ENCODE measurements around the gene TNFAIP8. TPM values are rescaled to one million over a fixed set of nuclear protein-coding genes. Genes with fewer than 3 reads are reported as not detected.

The TNFAIP8 gene
- 29.6 TPM for total RNA-seq
- long read RNA-seq, full-length matches to known transcripts = 119 of 131 reads
- long read RNA-seq, partial matches to known transcripts = 3 of 131 reads
- long read RNA-seq, other reads (novel, unspliced or antisense) = 9 of 131 reads

- no peak for DNase-seq (ENCODE audit: low spot score)
Observed at GRCh38 chr5:119355685-119356611, at the start of gene TNFAIP8. Gene TNFAIP8 (plus strand): TSS chr5:119356019. CDS start chr5:119356091, 72 bp downstream.

DNA sequence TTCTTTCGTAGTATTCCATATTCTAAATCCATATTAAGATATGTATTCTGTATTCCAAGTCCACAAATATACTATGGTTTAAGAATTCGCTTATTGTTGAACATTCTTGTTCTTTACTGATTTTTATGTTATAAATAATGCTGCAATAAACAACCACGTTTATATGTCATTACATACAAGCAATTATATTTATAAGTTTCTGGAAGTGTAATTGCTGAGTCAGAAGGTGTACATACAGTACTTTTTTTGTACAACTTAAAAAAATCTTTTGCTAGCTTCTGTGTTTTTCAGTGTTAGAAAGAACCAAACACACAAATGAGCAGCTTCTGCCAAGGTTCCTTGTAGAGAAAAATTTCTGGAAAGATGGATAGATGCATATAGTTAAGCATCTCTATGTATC is 48.6 kb upstream of the TNFAIP8 start:
- DNase-seq (ENCODE audit: low spot score) = no peak

- no peak for DNase-seq (ENCODE audit: low spot score)
Observed at GRCh38 chr5:119309326-119309725, 46.5 kb upstream of the TNFAIP8 start.

DNA sequence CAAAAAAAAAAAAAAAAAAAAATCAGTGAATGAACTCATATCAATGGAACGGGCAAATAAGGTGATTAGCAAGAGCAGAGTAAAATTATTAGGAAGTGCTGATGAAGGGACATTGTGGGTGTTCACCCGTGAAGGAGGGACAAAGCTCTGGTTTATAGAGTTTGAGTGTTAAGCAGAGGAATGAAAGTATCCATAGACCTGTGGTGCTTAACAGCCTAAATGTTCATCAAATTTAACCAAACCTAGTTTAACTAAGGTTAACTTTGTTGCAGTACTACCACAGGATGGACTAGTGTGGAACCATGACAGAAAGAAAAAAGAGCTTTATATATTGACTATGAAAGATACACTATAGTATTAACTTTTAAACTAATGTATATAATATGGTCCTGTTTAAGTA is 44.1 kb upstream of the TNFAIP8 start:
- no peak for DNase-seq (ENCODE audit: low spot score)

GRCh38 chr5:119312403-119312802 is 43.4 kb upstream of the TNFAIP8 start:
- DNase-seq (ENCODE audit: low spot score) = no peak

DNA sequence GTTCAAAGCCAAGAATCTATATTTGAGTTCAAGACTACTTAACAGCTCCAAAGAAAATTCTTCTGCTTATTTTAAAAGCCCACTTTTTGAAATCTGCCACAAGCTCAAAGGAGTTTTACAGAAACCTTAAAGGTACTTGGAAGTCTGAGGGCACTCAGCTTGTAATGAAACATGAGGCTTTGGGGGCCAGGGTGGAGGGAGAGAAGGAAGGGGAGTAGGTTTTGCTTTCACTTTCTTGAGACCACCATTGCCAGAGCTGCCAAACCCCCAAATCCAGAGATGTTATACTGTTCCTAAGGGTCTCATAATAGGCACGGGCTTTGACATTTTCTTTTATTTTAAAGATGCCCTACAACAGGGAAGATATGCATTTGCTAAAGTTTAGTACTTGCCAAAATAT is 42.6 kb upstream of the TNFAIP8 start:
- DNase-seq (ENCODE audit: low spot score) = no peak

DNA sequence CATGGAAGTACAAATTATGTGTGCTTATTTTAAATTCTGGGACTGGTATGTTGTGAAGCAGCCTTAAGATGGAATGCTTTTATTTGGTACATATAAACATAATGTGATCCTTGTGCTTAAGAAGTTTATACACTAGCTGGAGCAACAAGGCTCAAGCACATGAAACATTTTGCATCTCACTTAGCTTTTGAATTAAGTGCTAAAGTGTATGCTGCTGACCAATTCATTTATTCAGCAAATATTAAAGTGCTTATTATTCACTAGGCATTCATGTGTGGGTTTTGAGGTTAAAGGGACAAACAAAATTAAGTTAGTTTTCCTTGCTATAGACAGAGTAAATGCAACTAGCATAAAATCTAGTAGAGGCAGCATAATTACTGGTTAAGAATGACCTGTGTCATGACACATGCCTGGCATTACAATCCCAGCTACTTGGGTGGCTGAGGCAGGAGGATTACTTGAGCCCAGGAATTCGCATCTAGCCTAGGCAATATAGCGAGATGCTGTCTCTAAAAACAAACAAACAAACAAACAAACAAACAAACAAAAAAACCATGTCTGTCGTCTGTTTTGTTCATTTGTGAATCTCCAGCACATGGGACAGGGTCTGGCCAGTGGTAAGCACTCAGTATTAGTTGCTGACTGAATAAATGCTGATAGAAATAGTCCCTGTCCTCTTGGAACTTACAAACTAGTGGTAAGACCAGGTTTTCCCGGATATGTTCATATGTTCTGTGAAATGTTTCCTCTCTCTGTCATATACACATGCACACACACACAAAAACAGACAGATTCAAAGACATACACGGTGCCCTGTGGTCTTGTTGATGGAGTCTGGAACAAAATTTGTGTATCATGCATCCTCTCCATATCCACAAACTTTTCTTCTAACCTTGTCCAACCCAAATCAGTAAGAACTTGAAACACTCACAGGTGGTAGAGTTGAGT is 41.9 kb upstream of the TNFAIP8 start:
- DNase-seq (ENCODE audit: low spot score) = no peak

GRCh38 chr5:119315516-119315949 is 40.3 kb upstream of the TNFAIP8 start:
- no peak for DNase-seq (ENCODE audit: low spot score)

- DNase-seq (ENCODE audit: low spot score) = no peak
Observed at GRCh38 chr5:119316086-119316485, 39.7 kb upstream of the TNFAIP8 start.

DNA sequence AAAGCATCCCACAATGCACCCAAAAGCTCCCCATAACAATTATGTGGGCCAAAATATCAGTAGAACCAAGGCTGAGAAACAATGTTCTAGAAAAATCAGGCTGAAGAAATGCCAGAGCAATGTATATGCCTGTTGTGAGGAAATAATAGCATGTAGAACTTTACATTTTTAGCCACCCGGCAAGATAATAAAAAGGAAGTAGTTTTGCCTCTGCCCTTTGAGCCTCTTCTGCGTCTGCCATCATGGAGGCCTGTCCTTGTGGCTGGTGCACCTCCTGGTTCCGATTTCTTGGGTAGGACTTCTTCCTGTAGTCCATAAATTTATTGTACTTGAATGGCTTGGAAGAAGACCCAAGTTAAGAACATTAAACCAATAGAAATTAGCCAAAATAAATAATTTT is 38.9 kb upstream of the TNFAIP8 start:
- no peak for DNase-seq (ENCODE audit: low spot score)

DNA sequence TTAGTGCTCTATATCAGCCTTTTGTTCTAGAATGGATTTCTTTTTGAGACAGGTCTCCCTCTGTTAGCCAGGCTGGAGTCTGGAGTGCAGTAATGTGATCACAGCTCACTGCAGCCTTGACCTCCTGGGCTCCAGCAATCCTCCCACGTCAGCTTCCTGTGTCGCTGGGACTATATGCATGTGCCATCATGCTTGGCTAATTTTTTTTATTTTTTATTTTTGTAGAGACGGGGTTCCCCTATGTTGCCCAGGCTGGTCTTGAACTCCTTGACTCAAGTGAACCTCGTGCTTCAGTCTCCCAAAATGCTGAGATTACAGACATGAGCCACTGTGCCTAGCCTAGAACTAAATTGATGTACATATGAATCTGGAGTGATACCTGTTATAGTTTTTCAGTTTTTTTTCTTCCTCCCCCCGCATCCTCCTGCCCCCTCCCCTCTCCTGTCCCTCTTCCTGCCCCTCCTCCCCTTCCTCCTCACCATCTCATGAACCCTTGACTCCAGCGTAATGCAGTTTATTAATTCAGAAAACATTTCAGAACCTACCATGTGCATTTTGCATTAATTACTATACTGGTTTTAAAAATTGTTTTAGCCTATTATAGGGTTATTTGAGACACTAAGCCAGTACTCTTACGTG is 37.4 kb upstream of the TNFAIP8 start:
- no peak for DNase-seq (ENCODE audit: low spot score)

- DNase-seq (ENCODE audit: low spot score) = no peak
Observed at GRCh38 chr5:119319401-119319800, 36.4 kb upstream of the TNFAIP8 start.

DNA sequence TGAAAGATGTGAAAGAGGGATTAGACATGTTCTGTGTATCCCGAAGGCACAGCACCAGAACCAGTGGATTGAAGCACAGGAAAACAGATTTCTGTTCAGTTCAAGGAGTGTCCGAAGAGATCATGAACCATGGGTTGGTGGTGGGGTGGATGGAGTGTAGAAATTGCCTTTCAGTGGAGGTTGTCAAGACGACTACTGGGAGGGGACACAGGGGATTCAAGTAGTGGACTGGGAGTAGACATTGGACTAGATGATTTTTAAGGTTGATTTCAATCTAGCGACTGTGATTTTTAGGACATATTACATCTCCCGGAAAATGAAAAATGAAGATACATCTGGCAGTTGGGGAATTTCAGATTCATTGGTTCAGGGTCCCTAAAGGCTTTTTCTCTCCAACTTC is 35.9 kb upstream of the TNFAIP8 start:
- DNase-seq (ENCODE audit: low spot score) = no peak

- DNase-seq (ENCODE audit: low spot score) = no peak
Observed at GRCh38 chr5:119321569-119322311, 34.1 kb upstream of the TNFAIP8 start.

GRCh38 chr5:119322312-119322947 is 33.4 kb upstream of the TNFAIP8 start:
- no peak for DNase-seq (ENCODE audit: low spot score)

DNA sequence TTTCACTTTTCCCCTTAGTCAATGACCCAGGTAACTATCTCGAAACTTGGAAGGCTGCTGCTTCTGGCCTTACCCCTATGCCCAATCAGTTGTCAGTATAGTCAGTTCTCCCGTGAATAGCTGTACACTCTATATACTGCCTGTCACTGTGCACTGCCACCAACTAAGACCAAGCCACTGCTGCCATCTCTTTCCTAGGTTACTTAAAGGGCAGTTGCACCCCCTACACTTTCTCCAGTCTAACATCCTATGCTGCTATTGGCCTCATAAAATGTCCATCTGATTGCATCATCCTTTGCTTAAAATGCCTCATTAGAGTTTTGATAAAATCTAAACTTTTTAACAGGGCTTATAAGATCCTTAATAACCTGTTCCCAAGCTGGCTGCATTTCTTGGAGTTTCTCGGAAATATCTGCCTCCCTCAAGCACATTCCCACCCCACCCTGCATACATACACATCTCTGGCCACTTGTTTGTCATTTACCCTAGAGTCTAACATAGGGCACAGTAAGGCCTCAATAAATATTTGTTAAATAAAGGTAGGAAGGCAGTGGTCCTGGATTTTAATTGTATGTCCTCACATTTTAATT is 32.8 kb upstream of the TNFAIP8 start:
- no peak for DNase-seq (ENCODE audit: low spot score)

DNA sequence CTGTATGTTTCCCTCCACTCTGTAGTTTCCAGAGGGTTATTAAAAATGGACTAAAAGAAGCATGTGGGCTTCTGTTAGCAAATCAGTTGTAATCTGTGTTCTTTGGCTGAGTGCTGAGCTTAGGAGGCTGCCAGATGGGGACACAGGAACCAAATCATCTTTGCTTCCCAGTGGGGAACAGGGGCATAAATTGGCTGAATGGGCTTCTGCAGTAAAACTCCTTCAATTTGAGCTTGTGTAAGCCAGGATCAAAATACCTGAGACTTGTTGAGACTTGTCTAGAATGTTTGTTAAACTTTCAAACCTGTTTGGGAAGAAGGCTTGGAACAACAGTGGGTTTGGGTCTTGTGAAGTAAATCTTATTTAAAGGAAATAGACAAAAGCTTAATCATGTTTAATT is 32.2 kb upstream of the TNFAIP8 start:
- DNase-seq (ENCODE audit: low spot score) = no peak

- DNase-seq (ENCODE audit: low spot score) = no peak
Observed at GRCh38 chr5:119324842-119325241, 31.0 kb upstream of the TNFAIP8 start.

GRCh38 chr5:119327018-119327417 is 28.8 kb upstream of the TNFAIP8 start:
- no peak for DNase-seq (ENCODE audit: low spot score)

Measured in mesenteric fat pad (tissue), 1 donor.